Measurements from ENCODE around the gene RUVBL2. TPM values are rescaled to one million over a fixed set of nuclear protein-coding genes. Genes with fewer than 3 reads are reported as not detected.

RUVBL2 gene
- total and polyA plus RNA-seq, 10 donors = 32.0 to 58.4 (median 40.4) TPM

DNA sequence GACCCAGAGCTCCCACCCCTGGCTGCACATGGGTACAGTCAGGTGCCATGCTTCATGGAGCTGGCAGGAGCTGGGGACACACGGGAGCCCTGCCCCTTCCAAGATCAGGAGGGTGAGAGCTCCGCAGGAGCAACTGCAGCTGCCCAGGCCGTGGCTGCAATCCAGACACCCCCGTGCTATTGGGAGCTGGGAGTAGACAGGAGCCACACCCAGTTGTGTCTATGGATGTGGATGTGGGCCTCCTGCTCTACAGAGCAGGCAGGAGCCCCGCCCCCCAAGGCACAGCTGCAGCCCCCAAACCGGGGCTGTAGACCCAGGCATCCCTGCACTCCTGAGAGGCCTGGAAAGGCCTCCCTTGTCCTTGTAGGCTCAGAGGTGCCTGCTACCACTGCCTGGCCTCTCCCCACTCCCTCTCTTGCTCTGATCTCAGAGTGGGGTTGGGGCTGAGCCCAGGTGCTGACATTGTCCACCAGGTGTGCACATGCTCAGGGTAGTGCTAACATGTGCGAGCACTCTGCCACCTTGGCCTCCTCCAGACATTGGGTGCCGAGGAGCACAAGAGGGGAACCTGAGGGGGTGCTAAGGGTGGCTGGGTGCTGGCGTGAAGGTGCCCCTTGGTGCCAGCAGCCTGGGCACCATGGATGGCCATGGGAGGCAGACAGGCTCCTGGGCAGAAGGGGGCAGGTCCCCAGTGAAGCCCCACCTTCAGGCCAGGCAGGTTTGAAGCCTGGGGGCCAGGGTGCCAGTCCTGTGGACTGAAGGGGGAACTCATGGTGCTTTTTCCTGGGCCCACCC, 47.0 kb upstream of the RUVBL2 start:
- no peak for TF ChIP-seq POLR2AphosphoS5 (IDR thresholded peaks at IDR 0.05)
- no peak for TF ChIP-seq POLR2A (IDR thresholded peaks at IDR 0.05)
- TF ChIP-seq, protein P1, sequence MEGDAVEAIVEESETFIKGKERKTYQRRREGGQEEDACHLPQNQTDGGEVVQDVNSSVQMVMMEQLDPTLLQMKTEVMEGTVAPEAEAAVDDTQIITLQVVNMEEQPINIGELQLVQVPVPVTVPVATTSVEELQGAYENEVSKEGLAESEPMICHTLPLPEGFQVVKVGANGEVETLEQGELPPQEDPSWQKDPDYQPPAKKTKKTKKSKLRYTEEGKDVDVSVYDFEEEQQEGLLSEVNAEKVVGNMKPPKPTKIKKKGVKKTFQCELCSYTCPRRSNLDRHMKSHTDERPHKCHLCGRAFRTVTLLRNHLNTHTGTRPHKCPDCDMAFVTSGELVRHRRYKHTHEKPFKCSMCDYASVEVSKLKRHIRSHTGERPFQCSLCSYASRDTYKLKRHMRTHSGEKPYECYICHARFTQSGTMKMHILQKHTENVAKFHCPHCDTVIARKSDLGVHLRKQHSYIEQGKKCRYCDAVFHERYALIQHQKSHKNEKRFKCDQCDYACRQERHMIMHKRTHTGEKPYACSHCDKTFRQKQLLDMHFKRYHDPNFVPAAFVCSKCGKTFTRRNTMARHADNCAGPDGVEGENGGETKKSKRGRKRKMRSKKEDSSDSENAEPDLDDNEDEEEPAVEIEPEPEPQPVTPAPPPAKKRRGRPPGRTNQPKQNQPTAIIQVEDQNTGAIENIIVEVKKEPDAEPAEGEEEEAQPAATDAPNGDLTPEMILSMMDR (IDR thresholded peaks at IDR 0.05 in 8 of 11, conservative IDR thresholded peaks at IDR 0.05 in 3 of 11) = no peak
- Histone ChIP-seq H3K36me3 (no peaks in the 10 kb centered on the region), H3K4me3 (no peak overlapping the region), H3K9me3 (peaks cover 0 to 18% (median 11%) of the 10 kb centered on the region in 8 donors), H3K27me3 (replicated peaks in 1 of 7) (no peaks in the 10 kb centered on the region), H3K4me1 (peaks cover 0 to 19% (median 0%) of the 10 kb centered on the region in 6 donors), H3K27ac (no peak overlapping the region)
- DNase-seq = no peak
- intact Hi-C loops (cut with DNase I; ENCODE audit: low total_unique reads) = no loop called here
- 75 to 95% (median 88%) methylated on average over 3 to 9 of the region's 9 CpGs for WGBS, 5 donors

DNA sequence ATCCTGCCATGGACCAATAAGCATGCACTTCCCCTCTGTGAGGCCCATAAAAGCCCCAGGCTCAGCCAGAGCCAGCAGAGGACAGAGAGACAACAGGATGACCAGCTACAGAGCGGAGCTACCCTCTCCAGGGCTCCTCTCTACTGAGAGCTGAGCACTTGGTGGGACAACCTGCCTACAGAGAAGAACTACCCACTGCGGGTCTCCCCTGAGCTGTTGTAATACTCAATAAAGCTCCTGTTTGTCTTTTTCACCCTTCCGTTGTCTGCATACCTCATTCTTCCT, 46.5 kb upstream of the RUVBL2 start:
- 90 to 100% (median 96%) methylated on average over 2 to 3 of the region's 3 CpGs for WGBS, 5 donors
- Histone ChIP-seq H3K27me3 (replicated peaks in 1 of 7) (no peaks in the 10 kb centered on the region), H3K9me3 (peaks cover 0 to 18% (median 11%) of the 10 kb centered on the region in 8 donors), H3K27ac (no peak overlapping the region), H3K4me3 (no peak overlapping the region), H3K4me1 (peaks cover 0 to 19% (median 0%) of the 10 kb centered on the region in 6 donors), H3K36me3 (no peaks in the 10 kb centered on the region)
- intact Hi-C loops (cut with DNase I; ENCODE audit: low total_unique reads) = no loop called here
- DNase-seq = no peak
- no peak for TF ChIP-seq POLR2AphosphoS5 (IDR thresholded peaks at IDR 0.05)
- TF ChIP-seq, protein P1 (IDR thresholded peaks at IDR 0.05 in 8 of 11, conservative IDR thresholded peaks at IDR 0.05 in 3 of 11) = no peak
- TF ChIP-seq POLR2A (IDR thresholded peaks at IDR 0.05) = no peak

DNA sequence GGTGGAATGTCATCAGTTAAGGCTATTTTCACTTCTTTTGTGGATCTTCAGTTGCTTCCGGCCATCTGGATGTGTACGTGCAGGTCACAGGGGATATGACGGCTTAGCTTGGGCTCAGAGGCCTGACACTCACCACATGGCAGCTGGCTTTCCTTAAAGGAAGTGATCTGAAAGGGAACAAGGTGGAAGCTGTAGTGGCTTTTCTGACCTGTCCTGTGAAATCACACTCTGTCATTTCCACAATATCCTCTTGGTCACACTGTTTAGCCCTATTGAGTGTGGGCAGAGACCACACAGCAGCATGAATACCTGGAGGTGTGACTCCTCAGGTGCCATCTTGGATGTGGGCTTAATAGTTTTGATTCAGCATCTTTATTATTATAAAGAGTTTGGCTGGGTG, 43.5 kb upstream of the RUVBL2 start:
- intact Hi-C loops (cut with DNase I; ENCODE audit: low total_unique reads) = loop anchor here (10.0 kb wide), 1 partner anchor 45 kb away; the partner anchor contains the start of gene NUCB1
- WGBS, 5 donors = 44 to 58% (median 47%) methylated on average over 3 of the region's 3 CpGs

More for the DNA sequence above, 43.5 kb upstream of the RUVBL2 start:
- H3K4me3 ChIP-seq = no peak overlapping the region
- H3K27ac ChIP-seq = peak overlapping the region in 7 of 8 donors; percentile 48 to 81 (median 60)
- DNase-seq = no peak
- TF ChIP-seq, protein P1 (IDR thresholded peaks at IDR 0.05 in 8 of 11, conservative IDR thresholded peaks at IDR 0.05 in 3 of 11) = no peak
- peak in 1 of 3 donors; percentile 62 for TF ChIP-seq POLR2AphosphoS5 (IDR thresholded peaks at IDR 0.05)
- TF ChIP-seq POLR2A (IDR thresholded peaks at IDR 0.05) = no peak
- peaks cover 0 to 18% (median 11%) of the 10 kb centered on the region in 8 donors for H3K9me3 ChIP-seq
- H3K4me1 ChIP-seq = peaks cover 4 to 21% (median 7%) of the 10 kb centered on the region in 6 donors
- H3K36me3 ChIP-seq = no peaks in the 10 kb centered on the region
- H3K27me3 ChIP-seq (replicated peaks in 1 of 7) = no peaks in the 10 kb centered on the region
